Duodenal mucosa (tissue), 2 donors: Measurements from ENCODE around the gene PNISR.
"Not testable (repeated sequence)": the region's sequence is repeated elsewhere in the genome, so short reads cannot be mapped to it uniquely, and the experiment has no call there.

Experiments used
- H3K27ac ChIP-seq: one replicate; pipeline ENCODE4 v1.7.0; 2013; ENCODE audit warnings: low read depth, low read length
- H3K27me3 ChIP-seq, 2 donors: one replicate each; pipeline ENCODE4 v1.7.0; 2013; ENCODE audit warnings: low read length in 2 of 2, control low read depth in 1 of 2; ENCODE audit not compliant: insufficient read depth in 2 of 2, control insufficient read depth in 1 of 2
- H3K36me3 ChIP-seq, 2 donors: one replicate each; pipeline ENCODE4 v1.7.0; 2013; ENCODE audit warnings: low read length in 2 of 2, control low read depth in 1 of 2; ENCODE audit not compliant: insufficient read depth in 2 of 2, control insufficient read depth in 1 of 2
- H3K4me1 ChIP-seq, 2 donors: one replicate each; pipeline ENCODE4 v1.7.0; 2013; ENCODE audit warnings: low read length in 2 of 2, control low read depth in 1 of 2; ENCODE audit not compliant: insufficient read depth in 2 of 2, control insufficient read depth in 1 of 2
- H3K4me3 ChIP-seq, 2 donors: one replicate each; pipeline ENCODE4 v1.7.0; 2013; ENCODE audit warnings: low read length in 2 of 2, low read depth in 1 of 2
- H3K9ac ChIP-seq, 2 donors: one replicate each; pipeline ENCODE4 v1.7.0; 2013; ENCODE audit warnings: low read length in 2 of 2, low read depth in 1 of 2
- H3K9me3 ChIP-seq, 2 donors: one replicate each; pipeline ENCODE4 v1.7.0; 2013; ENCODE audit warnings: low read length in 2 of 2, control low read depth in 1 of 2; ENCODE audit not compliant: control insufficient read depth in 1 of 2

The PNISR gene

GRCh38 chr6:99424761-99425646 lies at the start of gene PNISR:
Gene PNISR (minus strand): TSS chr6:99425308. CDS start chr6:99414659, 10,649 bp downstream.
- peak within 1 kb of the TSS; percentile 94 to 99 for H3K9ac ChIP-seq
- no peaks in the 10 kb centered on the region for H3K27me3 ChIP-seq
- peak within 1 kb of the TSS; percentile 91 to 98 for H3K4me3 ChIP-seq
- no peaks in the 10 kb centered on the region for H3K9me3 ChIP-seq
- H3K4me1 ChIP-seq, result peaks cover 32 to 39% of the 10 kb centered on the region in 2 donors
- peaks cover 0 to 6% of the 10 kb centered on the region in 2 donors for H3K36me3 ChIP-seq
- peak within 1 kb of the TSS; percentile 95 for H3K27ac ChIP-seq

GRCh38 chr6:99473730-99474129 lies 48.6 kb upstream of the PNISR start:
- H3K9me3 ChIP-seq, result no peaks in the 10 kb centered on the region
- H3K9ac ChIP-seq, result no peak overlapping the region
- no peaks in the 10 kb centered on the region for H3K4me1 ChIP-seq
- no peaks in the 10 kb centered on the region for H3K27me3 ChIP-seq
- H3K36me3 ChIP-seq, result peaks cover 3 to 9% of the 10 kb centered on the region in 2 donors
- no peak overlapping the region for H3K27ac ChIP-seq
- H3K4me3 ChIP-seq, result no peak overlapping the region

DNA sequence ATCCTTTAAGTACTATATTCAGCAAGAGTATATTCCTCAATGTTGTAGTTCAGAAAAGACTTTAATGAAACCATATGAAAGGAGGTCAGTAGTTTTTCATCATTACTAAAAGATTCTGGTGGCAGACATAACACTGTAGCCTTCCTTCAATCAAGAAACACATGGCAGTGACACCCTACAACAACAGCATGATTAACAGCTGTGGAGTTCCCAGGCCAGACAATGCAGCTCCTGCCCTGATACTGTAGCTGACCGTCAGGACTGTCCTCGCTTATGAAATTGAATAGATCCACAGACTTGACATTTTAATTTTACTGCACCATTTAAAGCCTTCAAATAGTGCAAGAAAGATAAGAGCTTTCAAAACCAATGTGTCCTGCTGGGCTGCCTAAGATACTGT lies 46.5 kb upstream of the PNISR start:
- Histone ChIP-seq H3K27me3 (no peaks in the 10 kb centered on the region), H3K9ac (no peak overlapping the region), H3K27ac (no peak overlapping the region), H3K4me1 (no peaks in the 10 kb centered on the region), H3K4me3 (no peak overlapping the region), H3K9me3 (no peaks in the 10 kb centered on the region), H3K36me3 (peaks cover 3 to 9% of the 10 kb centered on the region in 2 donors)

GRCh38 chr6:99467509-99468106 lies 42.5 kb upstream of the PNISR start:
- H3K27ac ChIP-seq, result no peak overlapping the region
- H3K27me3 ChIP-seq, result no peaks in the 10 kb centered on the region
- no peak overlapping the region for H3K4me3 ChIP-seq
- no peaks in the 10 kb centered on the region for H3K36me3 ChIP-seq
- H3K9me3 ChIP-seq, result no peaks in the 10 kb centered on the region
- H3K4me1 ChIP-seq, result no peaks in the 10 kb centered on the region
- H3K9ac ChIP-seq, result no peak overlapping the region

DNA sequence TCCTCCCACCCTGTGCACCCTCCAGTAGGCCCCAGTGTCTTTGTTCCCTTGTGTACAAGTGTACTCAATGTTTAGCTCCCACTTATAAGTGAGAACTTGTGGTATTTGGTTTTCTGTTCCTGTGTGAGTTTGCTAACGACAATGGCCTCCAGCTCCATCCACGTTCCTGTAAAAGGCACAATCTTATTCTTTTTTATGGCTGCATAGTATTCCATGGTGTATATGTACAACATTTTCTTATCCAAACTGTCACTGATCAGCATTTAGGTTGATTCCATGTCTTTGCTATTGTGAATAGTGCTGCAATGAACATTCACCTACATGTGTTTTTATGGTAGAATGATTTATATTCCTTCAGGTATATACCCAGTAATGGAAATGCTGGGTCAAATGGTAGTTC lies 34.0 kb upstream of the PNISR start:
- not testable (repeated sequence) for H3K27ac ChIP-seq, H3K4me1 ChIP-seq, H3K4me3 ChIP-seq, H3K9ac ChIP-seq, H3K36me3 ChIP-seq, H3K27me3 ChIP-seq, H3K9me3 ChIP-seq

GRCh38 chr6:99458319-99458718 lies 33.2 kb upstream of the PNISR start:
- Histone ChIP-seq H3K4me3 (no peak overlapping the region), H3K27ac (no peak overlapping the region), H3K9me3 (no peaks in the 10 kb centered on the region), H3K4me1 (no peaks in the 10 kb centered on the region), H3K9ac (no peak overlapping the region), H3K27me3 (no peaks in the 10 kb centered on the region), H3K36me3 (peaks cover 0 to 6% of the 10 kb centered on the region in 2 donors)

GRCh38 chr6:99446076-99446475 lies 21.0 kb upstream of the PNISR start:
- Histone ChIP-seq H3K4me3 (no peak overlapping the region), H3K9ac (no peak overlapping the region), H3K27me3 (no peaks in the 10 kb centered on the region), H3K27ac (no peak overlapping the region), H3K9me3 (no peaks in the 10 kb centered on the region), H3K4me1 (no peaks in the 10 kb centered on the region), H3K36me3 (peaks cover 6 to 8% of the 10 kb centered on the region in 2 donors)

- Histone ChIP-seq H3K4me1 (no peaks in the 10 kb centered on the region), H3K9ac (no peak overlapping the region), H3K4me3 (no peak overlapping the region), H3K27me3 (no peaks in the 10 kb centered on the region), H3K9me3 (no peaks in the 10 kb centered on the region), H3K36me3 (peaks cover 0 to 11% of the 10 kb centered on the region in 2 donors), H3K27ac (no peak overlapping the region)
Measured at GRCh38 chr6:99434702-99435530, 9.8 kb upstream of the PNISR start.

- no peak overlapping the region for H3K4me3 ChIP-seq
- no peaks in the 10 kb centered on the region for H3K4me1 ChIP-seq
- peaks cover 0 to 4% of the 10 kb centered on the region in 2 donors for H3K36me3 ChIP-seq
- no peak overlapping the region for H3K27ac ChIP-seq
- no peaks in the 10 kb centered on the region for H3K9me3 ChIP-seq
- H3K27me3 ChIP-seq, result no peaks in the 10 kb centered on the region
- no peak overlapping the region for H3K9ac ChIP-seq
Measured at GRCh38 chr6:99432877-99433276, 7.8 kb upstream of the PNISR start.

DNA sequence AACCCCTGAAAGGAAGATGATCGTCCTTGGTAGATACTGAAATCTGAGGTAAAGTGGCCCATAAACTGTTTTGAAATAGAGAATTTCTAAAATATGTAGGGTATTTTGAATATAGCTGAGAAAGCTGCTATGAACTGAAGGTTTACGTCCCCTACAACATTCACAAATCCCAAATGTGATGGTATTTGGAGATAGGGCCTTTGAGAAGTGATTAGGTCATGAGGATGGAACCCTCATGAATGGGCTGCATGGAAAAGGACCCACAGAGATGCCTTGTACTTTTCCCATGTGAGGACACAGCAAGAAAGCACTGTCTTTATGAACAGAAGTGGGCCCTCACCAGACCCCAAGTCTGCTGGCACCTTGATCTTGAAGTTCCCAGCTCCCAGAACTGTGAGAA lies 6.8 kb upstream of the PNISR start:
- H3K9me3 ChIP-seq, result no peaks in the 10 kb centered on the region
- H3K4me3 ChIP-seq, result no peak overlapping the region
- H3K36me3 ChIP-seq, result peaks cover 0 to 4% of the 10 kb centered on the region in 2 donors
- H3K9ac ChIP-seq, result no peak overlapping the region
- no peaks in the 10 kb centered on the region for H3K27me3 ChIP-seq
- H3K27ac ChIP-seq, result no peak overlapping the region
- H3K4me1 ChIP-seq, result peaks cover 4% of the 10 kb centered on the region in 2 donors
